ENCODE results near the gene CCDC90B. TPM values are rescaled to one million over a fixed set of nuclear protein-coding genes. Genes with fewer than 3 reads are reported as not detected.
A peak's percentile ranks its signal among the peaks of the same experiment; 100 is the strongest.

The CCDC90B gene
- total and polyA plus RNA-seq, 4 donors: 79.8 to 147 (median 97.8) TPM

DNA sequence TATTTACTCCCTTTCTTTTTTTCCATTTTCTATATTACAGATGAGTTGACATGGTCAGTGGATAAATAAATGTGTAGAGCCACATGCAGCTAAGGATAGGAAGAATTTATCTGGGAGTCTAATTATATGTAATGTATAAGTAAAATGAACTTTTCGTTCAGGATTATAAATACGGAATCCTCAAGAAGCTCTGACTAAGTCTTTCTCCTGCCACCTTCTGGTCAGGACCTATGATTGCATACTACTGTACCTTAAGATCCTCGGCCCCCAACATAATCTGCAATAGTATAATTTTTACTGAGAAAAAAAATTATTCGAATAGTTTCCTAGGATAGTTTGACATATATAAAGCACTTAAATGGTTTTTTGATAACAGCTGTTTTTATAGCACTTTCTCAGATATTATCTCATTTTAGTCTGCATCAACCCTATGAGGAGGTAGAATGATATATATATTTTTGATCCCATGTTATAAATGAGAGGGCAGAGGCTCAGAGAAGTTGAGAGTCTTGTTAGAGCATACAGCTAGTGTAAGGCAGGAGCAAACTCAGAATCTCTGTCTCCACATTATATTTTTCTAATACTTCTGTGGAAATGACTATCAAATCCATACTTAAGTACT is 36.1 kb downstream of the CCDC90B start:
- Histone ChIP-seq H3K36me3 (ENCODE audit: control insufficient read depth, insufficient read depth, low read length) (no peaks in the 10 kb centered on the region), H3K9me3 (ENCODE audit: control insufficient read depth, insufficient read depth, low read length) (no peaks in the 10 kb centered on the region), H3K4me1 (ENCODE audit: control insufficient read depth, insufficient read depth, low read length) (no peaks in the 10 kb centered on the region), H3K27me3 (ENCODE audit: control insufficient read depth, insufficient read depth, low read length) (no peaks in the 10 kb centered on the region), H3K27ac (ENCODE audit: low read depth, low read length) (no peak overlapping the region), H3K4me3 (ENCODE audit: low read depth, low read length) (no peak overlapping the region)
- no CpG with 5 or more reads among the region's 4 CpGs for WGBS (ENCODE audit: insufficient coverage)
- peak in 2 of 6 donors; percentile 58 to 85 for DNase-seq (ENCODE audit: low read depth in 4 of 6, low spot score in 6 of 6)

DNA sequence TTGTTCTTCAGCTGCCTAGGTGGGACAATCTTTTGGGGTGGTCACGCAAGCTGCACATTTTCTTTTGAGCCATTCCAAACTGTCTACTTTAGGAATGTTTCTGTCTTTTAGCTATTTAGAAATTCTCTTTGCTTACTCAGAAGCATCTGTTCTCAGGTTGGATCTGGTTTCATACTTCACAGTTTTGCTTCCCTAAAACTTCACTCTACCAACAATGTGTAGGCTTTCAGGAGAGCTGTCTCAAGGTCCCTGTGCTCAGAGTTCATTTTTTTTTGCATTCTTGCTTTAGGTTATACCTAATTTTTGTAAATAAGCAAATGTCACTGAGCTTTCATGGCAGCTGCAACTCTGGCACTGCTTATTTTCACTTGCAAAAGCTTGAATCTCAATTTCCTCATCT is 36.7 kb downstream of the CCDC90B start:
- no peak for DNase-seq (ENCODE audit: low read depth in 4 of 6, low spot score in 6 of 6)
- WGBS (ENCODE audit: insufficient coverage): 100% methylated on average over 1 of the region's 1 CpG
- Histone ChIP-seq H3K27me3 (ENCODE audit: control insufficient read depth, insufficient read depth, low read length) (no peaks in the 10 kb centered on the region), H3K4me1 (ENCODE audit: control insufficient read depth, insufficient read depth, low read length) (no peaks in the 10 kb centered on the region), H3K36me3 (ENCODE audit: control insufficient read depth, insufficient read depth, low read length) (no peaks in the 10 kb centered on the region), H3K27ac (ENCODE audit: low read depth, low read length) (no peak overlapping the region), H3K9me3 (ENCODE audit: control insufficient read depth, insufficient read depth, low read length) (no peaks in the 10 kb centered on the region), H3K4me3 (ENCODE audit: low read depth, low read length) (no peak overlapping the region)

DNA sequence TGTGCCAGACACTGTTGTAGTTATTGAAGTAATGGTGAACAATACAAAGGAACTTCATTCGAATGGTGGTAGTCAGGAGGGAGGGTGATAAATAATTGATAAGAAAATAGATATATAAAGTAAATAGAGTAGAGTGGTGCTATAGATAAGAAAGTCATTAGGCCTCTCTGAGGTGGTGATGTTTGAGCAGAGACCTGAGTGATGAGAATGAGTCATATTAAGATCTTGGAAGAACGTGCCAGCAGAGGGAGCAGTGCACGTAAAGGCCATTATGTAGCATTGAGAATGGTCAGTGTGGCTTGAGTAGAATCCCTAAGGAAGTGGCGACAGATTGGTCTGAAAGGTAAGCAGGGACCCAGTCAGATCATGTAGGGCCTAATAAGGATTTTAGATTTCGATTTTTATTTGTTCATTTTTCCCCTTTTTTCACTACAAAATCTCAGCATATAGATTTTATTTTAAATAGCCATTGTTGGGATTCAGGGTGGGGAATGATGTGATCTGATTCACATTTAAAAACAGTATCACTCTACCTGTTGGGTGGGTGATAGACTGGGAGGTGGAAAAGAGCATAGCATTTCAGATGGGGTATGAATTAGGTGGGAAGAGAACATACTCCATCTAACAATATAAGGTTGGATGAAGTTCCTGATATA is 44.7 kb downstream of the CCDC90B start:
- DNase-seq (ENCODE audit: low read depth in 4 of 6, low spot score in 6 of 6): peak in 2 of 6 donors; percentile 53 to 54
- no peaks in the 10 kb centered on the region for H3K27me3 ChIP-seq (ENCODE audit: control insufficient read depth, insufficient read depth, low read length)
- WGBS (ENCODE audit: insufficient coverage): 27% methylated on average over 4 of the region's 5 CpGs
- no peak overlapping the region for H3K27ac ChIP-seq (ENCODE audit: low read depth, low read length)
- no peak overlapping the region for H3K4me3 ChIP-seq (ENCODE audit: low read depth, low read length)
- no peaks in the 10 kb centered on the region for H3K36me3 ChIP-seq (ENCODE audit: control insufficient read depth, insufficient read depth, low read length)
- H3K4me1 ChIP-seq (ENCODE audit: control insufficient read depth, insufficient read depth, low read length): no peaks in the 10 kb centered on the region
- H3K9me3 ChIP-seq (ENCODE audit: control insufficient read depth, insufficient read depth, low read length): no peaks in the 10 kb centered on the region

DNA sequence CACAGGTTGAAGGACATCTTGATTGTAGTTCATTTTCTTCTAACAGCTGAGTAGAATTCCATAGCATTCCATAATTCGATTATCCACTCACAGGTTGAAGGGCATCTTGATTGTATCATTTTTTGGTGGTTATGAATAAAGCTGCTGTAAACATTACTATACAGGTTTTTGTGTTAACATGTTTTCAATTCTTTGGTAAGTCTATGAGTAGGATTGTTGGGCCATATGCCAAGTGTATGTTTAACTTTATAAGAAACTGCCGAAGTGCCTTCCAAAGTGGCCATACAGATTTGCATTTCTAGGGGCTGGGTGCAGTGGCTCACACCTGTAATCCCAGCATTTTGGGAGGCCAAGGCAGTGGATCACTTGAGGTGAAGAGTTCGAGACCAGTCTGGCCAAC is 48.1 kb downstream of the CCDC90B start:
- H3K27ac ChIP-seq (ENCODE audit: low read depth, low read length): no peak overlapping the region
- 68% methylated on average over 2 of the region's 3 CpGs for WGBS (ENCODE audit: insufficient coverage)
- H3K4me1 ChIP-seq (ENCODE audit: control insufficient read depth, insufficient read depth, low read length): no peaks in the 10 kb centered on the region
- H3K9me3 ChIP-seq (ENCODE audit: control insufficient read depth, insufficient read depth, low read length): no peaks in the 10 kb centered on the region
- H3K36me3 ChIP-seq (ENCODE audit: control insufficient read depth, insufficient read depth, low read length): no peaks in the 10 kb centered on the region
- H3K4me3 ChIP-seq (ENCODE audit: low read depth, low read length): no peak overlapping the region
- no peak for DNase-seq (ENCODE audit: low read depth in 4 of 6, low spot score in 6 of 6)
- no peaks in the 10 kb centered on the region for H3K27me3 ChIP-seq (ENCODE audit: control insufficient read depth, insufficient read depth, low read length)

DNA sequence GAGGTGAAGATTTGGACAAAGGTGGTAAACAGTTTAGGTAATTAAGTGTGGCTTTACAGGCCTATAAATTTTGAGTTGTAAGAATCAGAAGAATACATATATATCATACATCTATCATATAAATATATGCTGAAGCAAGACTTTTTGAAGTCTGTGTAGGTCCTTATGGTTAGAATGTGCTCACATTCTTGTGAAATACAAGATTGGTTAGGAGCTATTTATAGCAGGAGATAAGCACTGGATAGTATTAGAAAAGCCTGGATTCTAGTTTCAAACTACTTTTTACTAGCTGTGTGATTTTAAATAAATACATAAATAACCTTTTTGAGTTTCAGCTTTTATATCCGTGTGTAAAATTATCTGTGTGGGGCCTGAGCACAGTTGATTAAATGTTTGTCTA is 50.3 kb downstream of the CCDC90B start:
- Histone ChIP-seq H3K27ac (ENCODE audit: low read depth, low read length) (no peak overlapping the region), H3K36me3 (ENCODE audit: control insufficient read depth, insufficient read depth, low read length) (no peaks in the 10 kb centered on the region), H3K27me3 (ENCODE audit: control insufficient read depth, insufficient read depth, low read length) (no peaks in the 10 kb centered on the region), H3K4me3 (ENCODE audit: low read depth, low read length) (no peak overlapping the region), H3K9me3 (ENCODE audit: control insufficient read depth, insufficient read depth, low read length) (no peaks in the 10 kb centered on the region), H3K4me1 (ENCODE audit: control insufficient read depth, insufficient read depth, low read length) (no peaks in the 10 kb centered on the region)
- no peak for DNase-seq (ENCODE audit: low read depth in 4 of 6, low spot score in 6 of 6)
- WGBS (ENCODE audit: insufficient coverage): no CpG with 5 or more reads among the region's 1 CpG

DNA sequence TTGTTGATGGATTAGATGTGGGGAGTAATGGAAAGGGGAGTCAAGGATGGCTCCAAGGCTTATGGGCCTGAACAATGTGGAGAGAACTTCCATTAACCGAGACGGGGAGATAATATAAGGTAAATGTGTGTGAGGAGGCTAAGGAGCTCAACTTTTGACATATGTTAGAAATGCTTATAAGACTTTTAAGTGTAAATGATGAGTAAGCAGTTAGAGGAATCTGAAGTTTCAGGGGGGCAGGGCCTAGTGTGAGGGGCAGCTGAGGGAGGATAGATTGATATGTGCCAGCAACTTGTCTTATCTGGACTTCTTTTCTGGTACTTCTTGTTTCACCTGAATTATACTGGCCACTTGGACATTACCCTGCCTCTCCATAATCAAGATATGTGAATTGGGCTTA is 62.7 kb downstream of the CCDC90B start:
- Histone ChIP-seq H3K4me3 (ENCODE audit: low read depth, low read length) (no peak overlapping the region), H3K4me1 (ENCODE audit: control insufficient read depth, insufficient read depth, low read length) (no peaks in the 10 kb centered on the region), H3K36me3 (ENCODE audit: control insufficient read depth, insufficient read depth, low read length) (no peaks in the 10 kb centered on the region), H3K9me3 (ENCODE audit: control insufficient read depth, insufficient read depth, low read length) (no peaks in the 10 kb centered on the region), H3K27ac (ENCODE audit: low read depth, low read length) (no peak overlapping the region), H3K27me3 (ENCODE audit: control insufficient read depth, insufficient read depth, low read length) (no peaks in the 10 kb centered on the region)
- WGBS (ENCODE audit: insufficient coverage): 89% methylated on average over 2 of the region's 2 CpGs
- DNase-seq (ENCODE audit: low read depth in 4 of 6, low spot score in 6 of 6): no peak

DNA sequence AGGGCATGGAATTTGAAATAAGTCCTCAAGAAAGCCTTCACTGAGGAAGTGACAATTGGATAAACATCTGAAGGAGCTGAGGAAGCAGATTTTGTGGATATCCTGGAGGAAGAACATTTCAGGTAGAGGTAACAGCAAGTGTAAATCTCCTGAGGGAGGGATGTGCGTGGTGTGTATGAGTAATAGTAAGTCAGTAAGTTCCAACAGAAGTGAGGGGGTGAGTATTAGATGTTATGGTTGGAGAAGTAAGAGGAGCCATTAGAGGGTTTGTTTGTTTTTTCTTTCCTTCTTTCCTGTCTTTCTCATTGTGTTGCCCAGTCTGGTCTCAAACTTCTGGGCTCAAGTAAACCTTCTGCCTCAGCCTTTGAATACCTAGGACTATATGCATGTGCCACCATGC is 63.7 kb downstream of the CCDC90B start:
- Histone ChIP-seq H3K36me3 (ENCODE audit: control insufficient read depth, insufficient read depth, low read length) (no peaks in the 10 kb centered on the region), H3K27ac (ENCODE audit: low read depth, low read length) (no peak overlapping the region), H3K4me3 (ENCODE audit: low read depth, low read length) (no peak overlapping the region), H3K27me3 (ENCODE audit: control insufficient read depth, insufficient read depth, low read length) (no peaks in the 10 kb centered on the region), H3K9me3 (ENCODE audit: control insufficient read depth, insufficient read depth, low read length) (no peaks in the 10 kb centered on the region), H3K4me1 (ENCODE audit: control insufficient read depth, insufficient read depth, low read length) (no peaks in the 10 kb centered on the region)
- 100% methylated on average over 1 of the region's 1 CpG for WGBS (ENCODE audit: insufficient coverage)
- no peak for DNase-seq (ENCODE audit: low read depth in 4 of 6, low spot score in 6 of 6)

DNA sequence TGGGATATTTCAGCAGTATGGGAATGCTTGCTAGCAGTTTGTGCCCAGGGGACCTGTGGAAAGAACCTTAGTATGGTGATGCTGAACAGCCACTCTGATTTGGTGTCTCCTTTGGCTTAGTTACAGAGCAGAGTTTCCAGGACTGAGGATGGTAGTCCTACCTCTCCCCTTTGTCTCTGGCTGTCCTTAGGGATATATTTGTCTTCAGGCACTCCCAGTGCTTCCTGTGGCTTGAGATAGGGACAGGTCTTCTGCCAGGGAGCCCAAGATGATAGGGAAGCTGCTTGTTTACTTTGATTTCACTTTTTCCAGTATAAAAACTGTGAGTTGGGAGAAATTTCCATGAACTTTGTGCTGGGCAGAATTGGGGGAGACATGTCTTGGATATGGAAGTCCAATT is 64.5 kb downstream of the CCDC90B start:
- Histone ChIP-seq H3K36me3 (ENCODE audit: control insufficient read depth, insufficient read depth, low read length) (no peaks in the 10 kb centered on the region), H3K27me3 (ENCODE audit: control insufficient read depth, insufficient read depth, low read length) (no peaks in the 10 kb centered on the region), H3K9me3 (ENCODE audit: control insufficient read depth, insufficient read depth, low read length) (no peaks in the 10 kb centered on the region), H3K4me3 (ENCODE audit: low read depth, low read length) (no peak overlapping the region), H3K4me1 (ENCODE audit: control insufficient read depth, insufficient read depth, low read length) (no peaks in the 10 kb centered on the region), H3K27ac (ENCODE audit: low read depth, low read length) (no peak overlapping the region)
- no peak for DNase-seq (ENCODE audit: low read depth in 4 of 6, low spot score in 6 of 6)

DNA sequence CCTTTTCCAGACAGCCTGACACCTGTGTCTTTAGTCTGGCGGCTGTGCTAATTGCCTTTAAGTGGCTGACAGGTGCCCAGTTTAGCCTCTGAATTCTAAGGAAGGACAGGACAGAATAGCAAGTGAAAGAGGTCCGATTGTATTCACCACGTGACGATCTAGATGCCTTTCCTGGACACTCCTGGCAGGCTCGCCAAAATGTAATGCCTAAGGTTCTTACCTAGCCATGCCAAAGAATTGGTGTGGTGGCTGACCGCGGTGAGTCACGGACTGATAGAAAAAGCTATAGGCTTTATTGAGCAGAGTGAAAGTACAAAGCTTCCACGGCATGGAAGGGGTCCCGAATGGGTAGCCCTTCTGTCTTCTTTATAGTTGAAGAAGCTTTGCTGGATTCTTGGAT is 65.9 kb downstream of the CCDC90B start:
- no peak for DNase-seq (ENCODE audit: low read depth in 4 of 6, low spot score in 6 of 6)
- Histone ChIP-seq H3K36me3 (ENCODE audit: control insufficient read depth, insufficient read depth, low read length) (no peaks in the 10 kb centered on the region), H3K4me1 (ENCODE audit: control insufficient read depth, insufficient read depth, low read length) (no peaks in the 10 kb centered on the region), H3K27ac (ENCODE audit: low read depth, low read length) (no peak overlapping the region), H3K27me3 (ENCODE audit: control insufficient read depth, insufficient read depth, low read length) (no peaks in the 10 kb centered on the region), H3K4me3 (ENCODE audit: low read depth, low read length) (no peak overlapping the region), H3K9me3 (ENCODE audit: control insufficient read depth, insufficient read depth, low read length) (no peaks in the 10 kb centered on the region)
- 82% methylated on average over 10 of the region's 10 CpGs for WGBS (ENCODE audit: insufficient coverage)

DNA sequence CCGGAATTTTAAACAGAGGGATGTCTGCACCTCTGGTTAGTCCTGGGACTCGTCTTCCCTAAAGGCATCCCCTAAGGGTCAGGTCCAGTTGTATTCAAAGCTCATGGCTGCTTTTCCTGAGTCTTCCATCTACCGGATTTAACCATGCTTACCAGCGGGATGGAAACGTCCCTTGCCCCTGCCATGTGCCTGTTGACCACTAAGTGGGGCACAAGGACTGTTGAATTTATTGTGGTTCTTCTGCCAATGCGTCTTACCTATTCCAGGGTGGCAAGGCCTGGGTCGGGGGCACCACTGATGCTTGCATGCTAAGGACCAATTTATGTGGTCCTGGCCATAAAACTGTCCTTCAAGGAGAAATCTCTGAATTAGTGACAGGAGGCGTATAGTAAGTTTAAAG is 67.1 kb downstream of the CCDC90B start:
- H3K4me3 ChIP-seq (ENCODE audit: low read depth, low read length): no peak overlapping the region
- WGBS (ENCODE audit: insufficient coverage): 78% methylated on average over 7 of the region's 8 CpGs

More for the DNA sequence above, 67.1 kb downstream of the CCDC90B start:
- DNase-seq (ENCODE audit: low read depth in 4 of 6, low spot score in 6 of 6): no peak
- Histone ChIP-seq H3K27ac (ENCODE audit: low read depth, low read length) (no peak overlapping the region), H3K9me3 (ENCODE audit: control insufficient read depth, insufficient read depth, low read length) (no peaks in the 10 kb centered on the region), H3K36me3 (ENCODE audit: control insufficient read depth, insufficient read depth, low read length) (no peaks in the 10 kb centered on the region), H3K4me1 (ENCODE audit: control insufficient read depth, insufficient read depth, low read length) (no peaks in the 10 kb centered on the region), H3K27me3 (ENCODE audit: control insufficient read depth, insufficient read depth, low read length) (no peaks in the 10 kb centered on the region)

All from spinal cord (tissue), 10 donors.